GM12874 (cell line): Measurements from ENCODE around the gene MTIF3.

Experiments
- TF ChIP-seq, protein P1 (sequence below): IDR thresholded peaks from 2 replicates; pipeline ENCODE4 v1.5.1; 2011; ENCODE audit warnings: low read depth, mild to moderate bottlenecking, control low read depth, low read length, moderate library complexity; ENCODE audit not compliant: insufficient read depth

MTIF3 gene

DNA sequence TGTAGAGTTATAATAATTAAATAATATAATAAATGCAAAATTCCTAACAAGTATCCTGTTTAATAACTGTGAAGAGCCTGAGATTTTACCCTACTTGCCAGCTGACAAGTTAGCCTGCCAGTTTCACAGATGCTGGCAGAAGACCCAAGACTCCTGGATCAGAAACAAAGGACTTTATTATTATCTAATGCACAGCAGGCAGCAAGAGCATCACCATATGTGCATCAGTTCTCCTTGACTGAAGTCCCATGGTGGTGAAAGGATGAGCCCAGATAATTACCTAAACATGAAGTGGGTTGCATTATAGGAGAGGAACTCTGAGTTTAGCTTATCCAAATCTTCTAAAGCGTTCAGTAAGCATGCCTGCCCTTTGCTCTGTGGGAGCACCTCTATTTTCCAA, 39.1 kb upstream of the MTIF3 start:
- TF ChIP-seq, protein P1, sequence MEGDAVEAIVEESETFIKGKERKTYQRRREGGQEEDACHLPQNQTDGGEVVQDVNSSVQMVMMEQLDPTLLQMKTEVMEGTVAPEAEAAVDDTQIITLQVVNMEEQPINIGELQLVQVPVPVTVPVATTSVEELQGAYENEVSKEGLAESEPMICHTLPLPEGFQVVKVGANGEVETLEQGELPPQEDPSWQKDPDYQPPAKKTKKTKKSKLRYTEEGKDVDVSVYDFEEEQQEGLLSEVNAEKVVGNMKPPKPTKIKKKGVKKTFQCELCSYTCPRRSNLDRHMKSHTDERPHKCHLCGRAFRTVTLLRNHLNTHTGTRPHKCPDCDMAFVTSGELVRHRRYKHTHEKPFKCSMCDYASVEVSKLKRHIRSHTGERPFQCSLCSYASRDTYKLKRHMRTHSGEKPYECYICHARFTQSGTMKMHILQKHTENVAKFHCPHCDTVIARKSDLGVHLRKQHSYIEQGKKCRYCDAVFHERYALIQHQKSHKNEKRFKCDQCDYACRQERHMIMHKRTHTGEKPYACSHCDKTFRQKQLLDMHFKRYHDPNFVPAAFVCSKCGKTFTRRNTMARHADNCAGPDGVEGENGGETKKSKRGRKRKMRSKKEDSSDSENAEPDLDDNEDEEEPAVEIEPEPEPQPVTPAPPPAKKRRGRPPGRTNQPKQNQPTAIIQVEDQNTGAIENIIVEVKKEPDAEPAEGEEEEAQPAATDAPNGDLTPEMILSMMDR, result no peak

DNA sequence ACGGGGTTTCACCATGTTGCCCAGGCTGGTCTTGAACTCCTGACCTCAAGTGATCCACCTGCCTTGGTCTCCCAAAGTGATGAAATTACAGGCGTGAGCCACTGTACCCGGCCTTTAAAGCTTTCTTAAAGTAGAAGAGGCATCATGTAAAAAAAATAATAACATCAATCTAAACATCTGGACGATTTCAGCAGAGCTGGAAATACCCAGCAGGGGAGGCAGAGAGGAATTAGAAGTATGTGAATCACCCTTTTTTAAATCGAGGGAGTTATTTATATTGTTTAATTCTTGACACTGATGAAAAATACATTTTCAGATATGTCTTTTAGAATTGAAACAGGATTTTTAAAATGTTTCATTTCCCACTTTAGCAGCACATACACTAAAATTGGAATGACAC, 37.4 kb upstream of the MTIF3 start:
- TF ChIP-seq, protein P1, result no peak

DNA sequence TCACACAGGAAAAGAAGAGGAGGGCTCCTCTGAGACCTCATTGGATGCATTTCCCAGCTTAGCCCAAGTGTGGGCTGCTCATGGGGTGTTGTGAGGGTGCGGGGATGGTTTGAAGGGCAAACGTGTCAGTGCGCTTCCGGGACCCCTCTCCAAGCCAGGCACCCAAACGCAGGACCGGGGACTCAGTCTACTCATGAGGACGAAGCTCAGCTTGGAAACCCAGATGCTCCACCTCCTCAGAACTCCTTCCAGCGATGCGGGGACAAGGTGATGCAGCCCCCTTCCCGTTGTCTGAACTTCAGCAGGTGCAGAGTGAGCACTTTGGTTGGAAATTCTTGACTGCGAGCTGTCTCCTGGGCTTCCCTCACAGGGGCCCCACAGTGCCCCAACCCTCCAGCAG, 33.1 kb upstream of the MTIF3 start:
- TF ChIP-seq, protein P1, result no peak

DNA sequence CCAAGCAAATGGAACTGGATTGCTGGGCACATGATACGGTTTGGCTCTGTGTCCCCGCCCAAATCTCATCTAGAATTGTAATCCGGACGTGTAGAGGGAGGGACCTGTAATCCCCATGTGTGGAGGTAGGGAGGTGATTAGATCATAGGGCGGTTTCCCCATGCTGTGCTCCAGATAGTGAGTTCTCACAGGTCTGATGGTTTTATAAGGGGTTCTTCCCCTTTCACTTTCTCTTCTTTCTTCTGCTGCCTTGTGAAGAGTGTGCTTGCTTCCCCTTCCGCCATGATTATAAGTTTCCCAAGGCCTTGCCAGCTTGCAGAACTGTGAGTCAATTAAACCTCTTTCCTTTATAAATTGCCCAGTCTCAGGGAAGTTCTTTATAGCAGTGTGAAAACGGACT, 32.6 kb upstream of the MTIF3 start:
- TF ChIP-seq, protein P1, result no peak

DNA sequence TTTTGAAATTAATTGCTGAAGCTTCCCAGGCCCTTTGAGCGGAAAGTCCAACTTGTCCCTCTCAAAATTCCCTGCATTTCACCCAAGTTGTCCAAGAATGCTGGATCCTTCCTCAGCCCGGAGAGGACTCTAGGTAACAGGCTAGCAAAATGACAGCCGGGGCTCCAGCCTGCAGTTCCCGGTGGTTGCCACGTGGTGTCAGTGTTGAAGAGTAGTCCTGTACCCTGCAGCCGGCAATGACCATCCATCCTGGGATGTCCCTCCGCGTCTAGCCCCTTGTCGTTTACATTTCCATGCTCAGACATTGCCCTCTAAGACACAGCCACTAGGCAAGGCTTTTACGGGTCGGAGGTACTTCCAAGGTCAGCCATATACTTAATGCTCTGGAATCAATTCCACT, 31.4 kb upstream of the MTIF3 start:
- TF ChIP-seq, protein P1, result peak; percentile 67

DNA sequence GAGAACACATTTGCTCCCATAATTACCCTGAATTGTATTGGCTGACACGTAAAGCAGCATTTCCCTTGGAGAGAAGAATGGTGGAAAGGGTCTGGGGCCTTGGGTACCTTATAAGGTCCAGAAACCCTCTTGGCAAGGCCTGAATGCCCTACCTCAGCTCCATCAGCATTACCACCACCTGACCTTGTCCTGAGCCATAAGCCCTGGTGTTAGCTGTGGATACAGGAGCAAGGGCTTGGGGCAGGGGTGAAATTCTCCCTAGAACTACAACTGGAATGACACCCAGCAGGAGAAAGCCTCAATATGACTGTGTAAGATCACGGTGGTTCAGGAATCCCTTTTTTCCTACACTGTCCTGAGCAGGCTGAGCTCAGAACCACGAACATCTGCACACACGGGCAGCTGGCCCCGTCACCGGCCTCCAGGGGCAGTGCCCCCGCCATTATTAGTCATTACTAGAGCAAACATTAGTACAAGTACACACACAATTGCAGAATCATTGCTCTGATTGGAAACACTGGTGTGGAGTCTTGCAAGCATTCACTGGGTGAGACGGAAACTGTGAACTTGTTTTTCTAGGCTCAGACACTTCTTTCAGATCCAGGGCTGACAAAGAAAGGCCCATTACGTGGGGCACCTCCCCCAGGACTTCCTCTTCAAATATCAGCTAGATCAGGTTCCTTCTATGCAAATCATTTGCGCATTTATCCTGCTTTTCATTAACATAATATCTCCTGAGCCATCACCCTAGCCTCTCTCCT, 26.8 kb upstream of the MTIF3 start:
- TF ChIP-seq, protein P1, result peak; percentile 2; the same call in 1 of the 2 replicates

DNA sequence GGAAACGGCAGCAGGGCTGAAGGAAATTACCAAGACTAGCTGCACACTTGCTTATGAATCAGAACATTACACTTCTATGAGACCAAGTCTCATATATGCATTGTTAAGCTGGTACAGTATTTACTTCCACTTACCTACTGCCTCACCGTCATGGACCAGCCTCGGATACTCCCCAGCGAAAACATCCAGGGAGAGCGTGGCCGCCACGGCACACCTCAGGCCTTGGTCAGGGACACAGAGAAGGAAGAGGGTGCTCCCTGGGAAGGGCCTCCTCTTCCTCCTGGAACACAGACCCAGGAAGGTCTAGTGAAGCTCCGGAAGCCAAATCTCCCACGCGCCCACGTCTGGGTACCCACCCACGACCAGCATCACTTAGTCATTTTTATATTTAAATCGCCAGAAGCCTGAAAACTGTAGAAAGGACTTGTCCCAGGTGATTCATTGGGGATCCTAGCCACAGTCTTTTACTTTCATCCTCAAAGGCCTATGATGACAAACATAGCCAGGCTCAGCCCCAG, 24.4 kb upstream of the MTIF3 start:
- TF ChIP-seq, protein P1, result no peak
